ENCODE measurements around the gene CCDC15.
A peak's percentile ranks its signal among the peaks of the same experiment; 100 is the strongest.

The CCDC15 gene

GRCh38 chr11:124953753-124954589, at the start of gene CCDC15:
TSS of gene CCDC15 (plus strand) at chr11:124954202. CDS start at chr11:124954733, 531 bp downstream.
- H3K4me1 ChIP-seq (ENCODE audit: insufficient read depth, low read length), result peaks cover 8% of the 10 kb centered on the region; the same call in 1 of the 2 replicates
- H3K27me3 ChIP-seq (ENCODE audit: insufficient read depth, low read length), result peaks cover 15% of the 10 kb centered on the region
- H3K27ac ChIP-seq (ENCODE audit: low read length), result peak within 1 kb of the TSS; percentile 46
- H3K4me3 ChIP-seq (ENCODE audit: low read length), result peak within 1 kb of the TSS; percentile 90
- no peaks in the 10 kb centered on the region for H3K9me3 ChIP-seq (ENCODE audit: insufficient read depth, low read depth, low read length)
- H3K9ac ChIP-seq (ENCODE audit: low read depth, low read length), result peak within 1 kb of the TSS; percentile 94; the same call in 1 of the 2 replicates
- H3K36me3 ChIP-seq (ENCODE audit: insufficient read depth, low read depth, low read length), result no peaks in the 10 kb centered on the region

- no peak overlapping the region for H3K9ac ChIP-seq (ENCODE audit: low read depth, low read length)
- no peaks in the 10 kb centered on the region for H3K4me1 ChIP-seq (ENCODE audit: insufficient read depth, low read length)
- H3K9me3 ChIP-seq (ENCODE audit: insufficient read depth, low read depth, low read length), result 0 out of 2 replicates have a peak, but pooled peaks cover 6% of the 10 kb centered on the region
- H3K27ac ChIP-seq (ENCODE audit: low read length), result no peak overlapping the region
- H3K36me3 ChIP-seq (ENCODE audit: insufficient read depth, low read depth, low read length), result no peaks in the 10 kb centered on the region
- peaks cover 37% of the 10 kb centered on the region for H3K27me3 ChIP-seq (ENCODE audit: insufficient read depth, low read length)
- H3K4me3 ChIP-seq (ENCODE audit: low read length), result no peak overlapping the region
Observed at GRCh38 chr11:124915541-124916369, 38.2 kb upstream of the CCDC15 start.

- H3K9me3 ChIP-seq (ENCODE audit: insufficient read depth, low read depth, low read length), result 0 out of 2 replicates have a peak, but pooled peaks cover 5% of the 10 kb centered on the region
- no peak overlapping the region for H3K9ac ChIP-seq (ENCODE audit: low read depth, low read length)
- H3K4me3 ChIP-seq (ENCODE audit: low read length), result no peak overlapping the region
- H3K27me3 ChIP-seq (ENCODE audit: insufficient read depth, low read length), result peaks cover 43% of the 10 kb centered on the region
- no peak overlapping the region for H3K27ac ChIP-seq (ENCODE audit: low read length)
- no peaks in the 10 kb centered on the region for H3K36me3 ChIP-seq (ENCODE audit: insufficient read depth, low read depth, low read length)
- H3K4me1 ChIP-seq (ENCODE audit: insufficient read depth, low read length), result no peaks in the 10 kb centered on the region
Observed at GRCh38 chr11:124916370-124916710, 37.7 kb upstream of the CCDC15 start.

- H3K4me3 ChIP-seq (ENCODE audit: low read length), result no peak overlapping the region
- no peak overlapping the region for H3K27ac ChIP-seq (ENCODE audit: low read length)
- H3K36me3 ChIP-seq (ENCODE audit: insufficient read depth, low read depth, low read length), result no peaks in the 10 kb centered on the region
- no peaks in the 10 kb centered on the region for H3K4me1 ChIP-seq (ENCODE audit: insufficient read depth, low read length)
- H3K9ac ChIP-seq (ENCODE audit: low read depth, low read length), result no peak overlapping the region
- H3K27me3 ChIP-seq (ENCODE audit: insufficient read depth, low read length), result peaks cover 51% of the 10 kb centered on the region
- no peaks in the 10 kb centered on the region for H3K9me3 ChIP-seq (ENCODE audit: insufficient read depth, low read depth, low read length)
Observed at GRCh38 chr11:124917115-124917637, 36.8 kb upstream of the CCDC15 start.

- Histone ChIP-seq H3K9ac (ENCODE audit: low read depth, low read length) (no peak within 1 kb of the TSS), H3K9me3 (ENCODE audit: insufficient read depth, low read depth, low read length) (no peaks in the 10 kb centered on the region), H3K4me1 (ENCODE audit: insufficient read depth, low read length) (no peaks in the 10 kb centered on the region), H3K36me3 (ENCODE audit: insufficient read depth, low read depth, low read length) (no peaks in the 10 kb centered on the region), H3K27me3 (ENCODE audit: insufficient read depth, low read length) (peaks cover 69% of the 10 kb centered on the region), H3K27ac (ENCODE audit: low read length) (no peak within 1 kb of the TSS), H3K4me3 (ENCODE audit: low read length) (no peak within 1 kb of the TSS)
Observed at GRCh38 chr11:124918950-124919349, 35.1 kb upstream of the CCDC15 start, which contains the start of gene HEPN1. TSS of gene HEPN1 (plus strand) at chr11:124919250.

- Histone ChIP-seq H3K4me1 (ENCODE audit: insufficient read depth, low read length) (no peaks in the 10 kb centered on the region), H3K27me3 (ENCODE audit: insufficient read depth, low read length) (peaks cover 79% of the 10 kb centered on the region), H3K27ac (ENCODE audit: low read length) (no peak overlapping the region), H3K9me3 (ENCODE audit: insufficient read depth, low read depth, low read length) (no peaks in the 10 kb centered on the region), H3K9ac (ENCODE audit: low read depth, low read length) (no peak overlapping the region), H3K36me3 (ENCODE audit: insufficient read depth, low read depth, low read length) (no peaks in the 10 kb centered on the region), H3K4me3 (ENCODE audit: low read length) (no peak overlapping the region)
Observed at GRCh38 chr11:124919898-124920297, 34.1 kb upstream of the CCDC15 start.

- H3K9me3 ChIP-seq (ENCODE audit: insufficient read depth, low read depth, low read length), result no peaks in the 10 kb centered on the region
- H3K27ac ChIP-seq (ENCODE audit: low read length), result no peak overlapping the region
- no peaks in the 10 kb centered on the region for H3K4me1 ChIP-seq (ENCODE audit: insufficient read depth, low read length)
- no peaks in the 10 kb centered on the region for H3K36me3 ChIP-seq (ENCODE audit: insufficient read depth, low read depth, low read length)
- peaks cover 83% of the 10 kb centered on the region for H3K27me3 ChIP-seq (ENCODE audit: insufficient read depth, low read length)
- H3K4me3 ChIP-seq (ENCODE audit: low read length), result peak overlapping the region; percentile 45; the same call in 1 of the 2 replicates
- H3K9ac ChIP-seq (ENCODE audit: low read depth, low read length), result no peak overlapping the region
Observed at GRCh38 chr11:124920356-124920755, 33.6 kb upstream of the CCDC15 start.

GRCh38 chr11:124920870-124921609, 33.0 kb upstream of the CCDC15 start:
- no peak overlapping the region for H3K9ac ChIP-seq (ENCODE audit: low read depth, low read length)
- no peaks in the 10 kb centered on the region for H3K9me3 ChIP-seq (ENCODE audit: insufficient read depth, low read depth, low read length)
- H3K27me3 ChIP-seq (ENCODE audit: insufficient read depth, low read length), result peaks cover 86% of the 10 kb centered on the region
- H3K4me1 ChIP-seq (ENCODE audit: insufficient read depth, low read length), result no peaks in the 10 kb centered on the region
- H3K27ac ChIP-seq (ENCODE audit: low read length), result no peak overlapping the region
- H3K4me3 ChIP-seq (ENCODE audit: low read length), result peak overlapping the region; percentile 45; the same call in 1 of the 2 replicates
- H3K36me3 ChIP-seq (ENCODE audit: insufficient read depth, low read depth, low read length), result no peaks in the 10 kb centered on the region

GRCh38 chr11:124922831-124923230, 31.2 kb upstream of the CCDC15 start:
- no peaks in the 10 kb centered on the region for H3K4me1 ChIP-seq (ENCODE audit: insufficient read depth, low read length)
- no peak overlapping the region for H3K9ac ChIP-seq (ENCODE audit: low read depth, low read length)
- H3K27me3 ChIP-seq (ENCODE audit: insufficient read depth, low read length), result peaks cover 77% of the 10 kb centered on the region
- no peak overlapping the region for H3K27ac ChIP-seq (ENCODE audit: low read length)
- H3K9me3 ChIP-seq (ENCODE audit: insufficient read depth, low read depth, low read length), result no peaks in the 10 kb centered on the region
- no peak overlapping the region for H3K4me3 ChIP-seq (ENCODE audit: low read length)
- H3K36me3 ChIP-seq (ENCODE audit: insufficient read depth, low read depth, low read length), result no peaks in the 10 kb centered on the region

GRCh38 chr11:124923296-124923695, 30.7 kb upstream of the CCDC15 start:
- H3K9ac ChIP-seq (ENCODE audit: low read depth, low read length), result no peak overlapping the region
- H3K4me3 ChIP-seq (ENCODE audit: low read length), result no peak overlapping the region
- H3K27me3 ChIP-seq (ENCODE audit: insufficient read depth, low read length), result peaks cover 73% of the 10 kb centered on the region
- H3K36me3 ChIP-seq (ENCODE audit: insufficient read depth, low read depth, low read length), result no peaks in the 10 kb centered on the region
- H3K4me1 ChIP-seq (ENCODE audit: insufficient read depth, low read length), result no peaks in the 10 kb centered on the region
- no peak overlapping the region for H3K27ac ChIP-seq (ENCODE audit: low read length)
- no peaks in the 10 kb centered on the region for H3K9me3 ChIP-seq (ENCODE audit: insufficient read depth, low read depth, low read length)
